Measurements from ENCODE around the gene PLA2G4A. TPM values are rescaled to one million over a fixed set of nuclear protein-coding genes. Genes with fewer than 3 reads are reported as not detected.

The PLA2G4A gene
- total and polyA plus RNA-seq, 2 donors (not counting 1 experiment from before 2014, with no cell fraction given): 2.8 to 5.8 TPM

DNA sequence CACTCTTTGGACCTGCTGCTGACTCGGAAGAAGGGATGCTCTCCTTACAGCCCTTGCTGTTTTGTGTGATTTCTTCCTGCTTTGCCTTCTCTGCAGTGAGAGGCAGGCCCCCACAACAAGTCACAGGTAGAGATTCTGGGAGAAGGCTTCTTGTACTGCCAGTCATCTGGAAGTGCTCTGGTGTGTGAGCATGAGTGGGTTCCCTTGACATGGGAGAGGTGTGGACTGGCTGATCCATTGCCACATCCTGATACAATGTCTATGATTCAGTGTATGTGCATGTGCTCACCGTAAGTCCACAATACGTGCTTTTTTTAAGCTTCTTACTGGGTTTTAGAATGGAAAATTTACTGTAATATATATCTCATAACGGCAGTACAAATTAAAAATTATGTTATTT is 46.0 kb upstream of the PLA2G4A start:
- Histone ChIP-seq H3K9me3 (ENCODE audit: control insufficient read depth, insufficient read depth, low read depth, low read length) (no peaks in the 10 kb centered on the region), H2AFZ (ENCODE audit: low read length) (no peak overlapping the region), H3K9ac (ENCODE audit: insufficient read depth, low read length) (no peak overlapping the region), H3K36me3 (ENCODE audit: control insufficient read depth, insufficient read depth, low read length) (no peaks in the 10 kb centered on the region), H3K79me2 (ENCODE audit: control insufficient read depth, insufficient read depth, low read length) (no peaks in the 10 kb centered on the region), H3K27me3 (ENCODE audit: control insufficient read depth, insufficient read depth, low read length) (no peaks in the 10 kb centered on the region), H3K27ac (ENCODE audit: insufficient read depth, low read length) (no peak overlapping the region), H3K4me2 (ENCODE audit: extremely low read depth, insufficient read depth, low read length) (no peak overlapping the region), H3K4me1 (ENCODE audit: control insufficient read depth, extremely low read depth, insufficient read depth, low read length) (no peaks in the 10 kb centered on the region), H4K20me1 (ENCODE audit: control insufficient read depth, extremely low read depth, insufficient read depth, low read length) (no peaks in the 10 kb centered on the region), H3K4me3 (replicated peaks in 1 of 4; ENCODE audit: control extremely low read depth in 1 of 4, insufficient read depth in 1 of 4, low read depth in 3 of 4, low read length in 4 of 4) (no peak overlapping the region)
- TF ChIP-seq EZH2 (IDR thresholded peaks at IDR 0.05; ENCODE audit: low read length, missing control alignments): no peak
- TF ChIP-seq, protein P1, sequence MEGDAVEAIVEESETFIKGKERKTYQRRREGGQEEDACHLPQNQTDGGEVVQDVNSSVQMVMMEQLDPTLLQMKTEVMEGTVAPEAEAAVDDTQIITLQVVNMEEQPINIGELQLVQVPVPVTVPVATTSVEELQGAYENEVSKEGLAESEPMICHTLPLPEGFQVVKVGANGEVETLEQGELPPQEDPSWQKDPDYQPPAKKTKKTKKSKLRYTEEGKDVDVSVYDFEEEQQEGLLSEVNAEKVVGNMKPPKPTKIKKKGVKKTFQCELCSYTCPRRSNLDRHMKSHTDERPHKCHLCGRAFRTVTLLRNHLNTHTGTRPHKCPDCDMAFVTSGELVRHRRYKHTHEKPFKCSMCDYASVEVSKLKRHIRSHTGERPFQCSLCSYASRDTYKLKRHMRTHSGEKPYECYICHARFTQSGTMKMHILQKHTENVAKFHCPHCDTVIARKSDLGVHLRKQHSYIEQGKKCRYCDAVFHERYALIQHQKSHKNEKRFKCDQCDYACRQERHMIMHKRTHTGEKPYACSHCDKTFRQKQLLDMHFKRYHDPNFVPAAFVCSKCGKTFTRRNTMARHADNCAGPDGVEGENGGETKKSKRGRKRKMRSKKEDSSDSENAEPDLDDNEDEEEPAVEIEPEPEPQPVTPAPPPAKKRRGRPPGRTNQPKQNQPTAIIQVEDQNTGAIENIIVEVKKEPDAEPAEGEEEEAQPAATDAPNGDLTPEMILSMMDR (conservative IDR thresholded peaks at IDR 0.05 in 1 of 2, IDR thresholded peaks at IDR 0.05 in 1 of 2; ENCODE audit: low read depth in 1 of 2, low read length in 2 of 2): no peak
- peak in 1 of 2 donors; percentile 51 for DNase-seq (ENCODE audit: low read depth in 2 of 2)

DNA sequence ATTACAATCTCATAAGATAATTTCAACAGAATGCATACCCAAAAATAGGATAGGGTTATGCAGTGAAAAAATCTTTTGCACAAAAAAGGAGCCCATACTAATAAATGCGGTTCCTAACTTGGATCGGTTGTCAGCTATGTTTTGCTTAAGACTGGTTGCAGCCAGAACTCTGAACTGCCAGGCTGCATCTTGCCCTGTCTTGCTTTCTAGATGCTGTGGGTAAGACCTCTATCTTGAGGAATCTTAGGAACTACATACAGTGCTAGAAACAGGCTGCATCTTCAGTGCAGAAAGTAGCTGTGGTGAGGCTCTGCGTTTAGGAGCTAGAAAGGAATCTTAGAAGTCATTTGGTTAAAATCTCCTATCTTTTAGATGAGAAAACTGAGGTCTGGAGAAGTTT is 45.6 kb upstream of the PLA2G4A start:
- H3K79me2 ChIP-seq (ENCODE audit: control insufficient read depth, insufficient read depth, low read length): no peaks in the 10 kb centered on the region
- H3K9ac ChIP-seq (ENCODE audit: insufficient read depth, low read length): no peak overlapping the region
- no peak overlapping the region for H3K4me3 ChIP-seq (replicated peaks in 1 of 4; ENCODE audit: control extremely low read depth in 1 of 4, insufficient read depth in 1 of 4, low read depth in 3 of 4, low read length in 4 of 4)
- no peak for TF ChIP-seq EZH2 (IDR thresholded peaks at IDR 0.05; ENCODE audit: low read length, missing control alignments)
- TF ChIP-seq, protein P1 (conservative IDR thresholded peaks at IDR 0.05 in 1 of 2, IDR thresholded peaks at IDR 0.05 in 1 of 2; ENCODE audit: low read depth in 1 of 2, low read length in 2 of 2): no peak
- H3K36me3 ChIP-seq (ENCODE audit: control insufficient read depth, insufficient read depth, low read length): no peaks in the 10 kb centered on the region
- DNase-seq (ENCODE audit: low read depth in 2 of 2): peak in 1 of 2 donors; percentile 5
- H3K4me1 ChIP-seq (ENCODE audit: control insufficient read depth, extremely low read depth, insufficient read depth, low read length): no peaks in the 10 kb centered on the region
- no peaks in the 10 kb centered on the region for H4K20me1 ChIP-seq (ENCODE audit: control insufficient read depth, extremely low read depth, insufficient read depth, low read length)
- H2AFZ ChIP-seq (ENCODE audit: low read length): no peak overlapping the region
- H3K27ac ChIP-seq (ENCODE audit: insufficient read depth, low read length): no peak overlapping the region
- H3K27me3 ChIP-seq (ENCODE audit: control insufficient read depth, insufficient read depth, low read length): no peaks in the 10 kb centered on the region
- H3K9me3 ChIP-seq (ENCODE audit: control insufficient read depth, insufficient read depth, low read depth, low read length): no peaks in the 10 kb centered on the region
- no peak overlapping the region for H3K4me2 ChIP-seq (ENCODE audit: extremely low read depth, insufficient read depth, low read length)

DNA sequence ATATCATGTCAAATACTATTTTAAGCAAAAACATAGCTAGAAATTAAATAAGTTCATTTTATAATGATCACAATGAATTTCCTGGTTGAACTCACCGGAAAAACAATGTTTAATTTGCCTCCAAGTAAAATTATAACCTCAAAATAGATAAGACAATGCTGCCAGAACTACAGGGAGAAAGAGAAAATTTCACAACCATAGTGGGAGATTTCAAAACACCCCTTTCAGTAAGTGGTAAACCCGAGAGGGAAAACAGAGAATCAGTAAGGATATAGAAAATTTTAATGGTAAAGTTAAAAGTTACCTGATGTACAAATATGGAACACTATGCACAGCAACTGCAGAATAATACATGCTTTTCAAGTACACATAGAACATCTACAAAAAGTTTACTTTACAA is 43.2 kb upstream of the PLA2G4A start:
- Histone ChIP-seq H3K36me3 (ENCODE audit: control insufficient read depth, insufficient read depth, low read length) (no peaks in the 10 kb centered on the region), H3K4me3 (replicated peaks in 1 of 4; ENCODE audit: control extremely low read depth in 1 of 4, insufficient read depth in 1 of 4, low read depth in 3 of 4, low read length in 4 of 4) (no peak overlapping the region), H2AFZ (ENCODE audit: low read length) (no peak overlapping the region), H3K79me2 (ENCODE audit: control insufficient read depth, insufficient read depth, low read length) (no peaks in the 10 kb centered on the region), H3K4me2 (ENCODE audit: extremely low read depth, insufficient read depth, low read length) (no peak overlapping the region), H3K4me1 (ENCODE audit: control insufficient read depth, extremely low read depth, insufficient read depth, low read length) (no peaks in the 10 kb centered on the region), H3K27ac (ENCODE audit: insufficient read depth, low read length) (no peak overlapping the region), H3K9ac (ENCODE audit: insufficient read depth, low read length) (no peak overlapping the region), H4K20me1 (ENCODE audit: control insufficient read depth, extremely low read depth, insufficient read depth, low read length) (no peaks in the 10 kb centered on the region), H3K27me3 (ENCODE audit: control insufficient read depth, insufficient read depth, low read length) (no peaks in the 10 kb centered on the region), H3K9me3 (ENCODE audit: control insufficient read depth, insufficient read depth, low read depth, low read length) (no peaks in the 10 kb centered on the region)
- DNase-seq (ENCODE audit: low read depth in 2 of 2): peak in 1 of 2 donors; percentile 14
- TF ChIP-seq, protein P1 (conservative IDR thresholded peaks at IDR 0.05 in 1 of 2, IDR thresholded peaks at IDR 0.05 in 1 of 2; ENCODE audit: low read depth in 1 of 2, low read length in 2 of 2): no peak
- TF ChIP-seq EZH2 (IDR thresholded peaks at IDR 0.05; ENCODE audit: low read length, missing control alignments): no peak

Data from fibroblast of lung (primary cell).